GM18519 (cell line): ENCODE measurements around the gene SULT1A1.
"Not testable (repeated sequence)": the region's sequence is repeated elsewhere in the genome, so short reads cannot be mapped to it uniquely, and the experiment has no call there.

Experiments
- ATAC-seq: cut with Tn5 transposase; IDR thresholded peaks from one replicate; pipeline ENCODE4 v1.9.1; 2021; ENCODE audit warnings: mild to moderate bottlenecking, moderate library complexity; ENCODE audit not compliant: unreplicated experiment, low FRiP score

Gene SULT1A1

DNA sequence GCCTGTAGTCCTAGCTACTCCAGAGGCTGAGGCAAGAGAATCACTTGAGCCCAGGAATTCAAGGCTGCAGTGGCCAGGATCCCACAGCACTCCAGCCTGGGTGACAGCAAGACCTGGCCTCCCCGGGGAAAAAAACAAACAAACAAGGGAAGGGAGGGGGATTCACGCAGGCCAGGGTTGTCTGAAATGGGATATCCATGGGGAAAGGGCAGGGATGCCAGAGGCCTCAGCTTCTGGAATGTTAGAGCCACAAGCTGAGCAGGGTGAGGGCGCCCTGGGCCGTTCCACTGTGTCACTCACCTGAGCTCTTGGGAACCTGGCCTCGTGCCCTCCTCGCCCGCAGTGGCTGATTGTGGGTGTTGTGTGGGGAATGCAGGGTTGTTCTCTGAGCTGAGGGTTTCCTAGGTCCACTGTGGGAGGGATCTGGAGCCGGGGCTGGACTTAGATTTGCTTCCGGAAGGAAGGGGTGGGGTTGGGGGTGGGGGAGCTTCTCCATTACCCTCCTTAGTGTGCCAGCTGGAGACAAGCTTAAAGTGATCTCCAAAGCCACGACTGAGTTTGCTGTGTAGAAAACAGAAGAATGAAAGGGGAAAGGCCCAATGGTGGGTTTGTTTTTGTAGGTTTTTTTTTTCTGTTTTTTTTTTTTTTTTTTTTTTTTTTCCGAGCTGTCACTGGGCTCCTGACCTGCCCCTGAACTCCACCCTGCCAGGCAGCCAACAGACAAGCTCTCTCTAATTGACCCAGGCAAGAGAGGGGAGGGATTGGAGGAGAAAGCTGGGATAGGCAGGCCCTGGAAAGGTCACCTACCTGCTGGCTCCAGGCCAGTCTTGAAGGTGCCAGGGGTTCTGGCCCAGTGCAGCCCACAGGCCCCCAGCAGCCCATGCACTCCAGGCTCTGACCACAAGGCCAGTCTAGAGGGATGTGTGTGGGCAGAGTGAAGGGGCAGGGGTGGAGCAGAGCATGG is at the start of gene SULT1A1:
Gene SULT1A1 (minus strand): TSS at position 414 of the 964 bp plus-strand sequence. CDS start 1,189 bp downstream, outside the sequence.
- ATAC-seq: no peak

DNA sequence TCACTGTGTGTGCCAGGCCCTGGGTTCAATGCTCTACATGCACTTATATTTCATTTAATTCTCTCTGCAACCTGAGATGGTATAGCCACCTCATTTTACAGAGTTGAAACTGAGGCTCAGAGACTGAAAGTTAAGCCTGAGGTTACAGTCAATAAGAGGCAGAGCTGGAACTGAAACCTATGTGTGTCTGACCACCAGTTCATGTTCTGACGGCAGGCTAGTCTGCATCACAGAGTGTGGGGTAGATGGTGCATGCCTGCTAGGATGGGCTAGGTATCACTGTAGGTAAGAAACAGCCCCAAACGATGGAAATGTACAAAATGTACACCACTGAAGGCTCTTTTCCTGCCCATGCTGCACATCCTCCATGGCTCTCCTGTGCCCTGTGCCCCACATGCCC is 30.1 kb upstream of the SULT1A1 start:
- not testable (repeated sequence) for ATAC-seq

DNA sequence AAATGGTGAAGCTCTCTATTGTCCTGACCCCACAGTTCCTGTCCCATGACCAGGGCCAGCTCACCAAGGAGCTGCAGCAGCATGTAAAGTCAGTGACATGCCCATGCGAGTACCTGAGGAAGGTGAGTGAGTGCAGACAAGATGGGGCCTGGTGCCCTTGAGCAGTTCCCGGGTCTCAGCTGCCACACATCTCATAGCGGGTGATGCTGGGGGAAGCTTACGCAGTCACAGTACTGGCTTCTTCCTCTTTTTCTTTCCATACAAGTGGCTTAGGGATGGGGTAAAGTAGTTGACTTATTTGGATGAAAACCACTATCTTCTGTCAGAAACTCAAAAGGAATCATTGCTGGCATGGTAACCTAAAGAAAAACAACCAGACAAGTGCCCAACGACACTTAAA is 28.5 kb upstream of the SULT1A1 start:
- not testable (repeated sequence) for ATAC-seq

DNA sequence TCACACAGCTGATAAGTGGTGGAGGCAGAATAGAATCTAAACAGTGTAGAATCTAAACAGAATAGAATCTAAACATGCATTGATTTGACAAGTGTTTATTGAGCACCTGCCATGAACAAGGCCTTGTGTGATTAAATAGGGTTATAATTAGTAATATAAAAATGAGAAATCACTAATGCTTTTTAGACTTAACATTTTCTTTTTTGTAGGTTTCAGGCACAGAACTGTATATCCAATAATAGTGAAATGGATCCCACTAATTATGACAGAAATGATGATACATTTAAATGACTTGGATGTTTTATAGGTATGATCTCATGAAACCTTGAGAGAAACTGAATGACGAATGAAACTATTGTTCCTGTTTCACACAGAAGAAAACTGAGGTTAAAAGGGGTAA is 27.9 kb upstream of the SULT1A1 start, which contains the start of gene NPIPB8:
Gene NPIPB8 (plus strand): TSS at position 301 of the 400 bp plus-strand sequence. CDS start 296 bp downstream, outside the sequence.
- not testable (repeated sequence) for ATAC-seq

DNA sequence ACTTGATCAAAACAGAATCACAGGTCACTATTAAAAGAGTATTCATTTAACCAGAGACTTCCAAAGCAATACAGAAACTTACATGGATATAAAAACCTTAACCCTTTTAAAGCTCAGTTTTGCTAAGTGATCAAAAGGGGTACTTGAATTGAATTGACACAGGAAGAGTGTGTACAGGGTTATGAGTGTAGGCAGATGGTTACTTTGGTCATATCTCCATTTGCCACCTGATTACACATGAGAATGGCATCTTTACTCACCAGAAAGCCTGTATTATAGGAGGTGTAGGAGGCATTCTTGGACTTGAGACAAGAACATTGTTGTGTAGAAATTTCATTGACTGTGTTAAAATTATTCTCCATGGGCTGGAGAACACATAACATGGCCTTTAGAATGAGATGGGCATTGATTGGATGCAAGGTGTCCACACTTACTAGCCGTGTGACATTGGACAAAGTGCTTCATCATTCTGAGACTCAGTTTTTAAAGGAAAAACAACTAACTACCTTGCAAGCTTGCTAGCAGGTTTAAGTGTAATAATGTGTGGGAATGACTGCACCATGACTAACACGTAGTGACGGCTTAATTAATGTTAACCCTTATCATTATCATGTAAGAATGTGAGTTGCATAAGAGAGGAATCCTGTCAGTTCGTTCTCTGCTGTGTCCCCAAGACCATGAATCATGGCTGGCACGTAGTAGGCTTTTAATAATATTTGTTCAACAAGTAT is 26.4 kb upstream of the SULT1A1 start:
- ATAC-seq: not testable (repeated sequence)

DNA sequence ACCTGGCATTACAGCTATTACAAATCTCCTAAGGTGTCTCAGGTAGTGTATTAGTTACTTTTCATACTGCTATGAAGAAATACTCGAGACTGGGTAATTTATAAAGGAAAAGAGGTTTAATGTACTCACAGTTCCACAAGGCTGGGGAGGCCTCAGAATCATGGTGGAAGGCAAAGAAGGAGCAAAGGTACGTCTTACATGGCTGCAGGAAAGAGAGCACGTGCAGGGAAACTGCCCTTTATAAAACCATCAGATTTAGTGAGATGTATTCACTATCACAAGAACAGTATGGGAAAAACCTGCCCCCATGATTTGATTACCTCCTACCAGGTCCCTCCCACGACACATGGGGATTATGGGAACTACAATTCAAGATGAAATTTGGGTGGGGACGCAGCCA is 21.1 kb upstream of the SULT1A1 start:
- ATAC-seq: not testable (repeated sequence)

DNA sequence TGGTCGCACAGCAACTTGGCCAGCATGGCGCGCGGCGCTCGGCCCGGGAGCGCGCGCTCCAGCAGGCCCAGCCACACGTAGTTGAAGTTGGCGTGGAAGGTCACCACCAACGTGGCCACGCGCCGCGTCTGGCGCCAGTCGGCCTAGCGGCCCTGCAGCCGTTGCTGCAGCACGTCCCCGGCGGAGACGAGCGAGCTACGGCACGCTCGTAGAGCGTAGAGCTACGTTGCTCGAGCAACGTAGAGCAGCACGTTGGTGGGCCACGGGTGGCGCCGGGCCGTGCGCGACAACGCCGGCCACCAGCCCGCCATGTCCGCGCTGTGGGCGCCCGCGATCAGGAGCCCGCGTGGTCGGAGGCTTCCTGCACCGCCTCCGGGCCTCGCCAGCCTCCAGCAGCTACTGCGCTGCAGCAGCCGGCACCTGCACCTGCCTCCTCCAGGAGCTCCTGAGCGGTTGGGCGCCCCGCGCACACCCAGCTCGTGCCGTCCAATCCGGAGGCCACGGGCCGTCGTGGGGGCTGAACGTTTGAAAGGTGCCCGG is 13.4 kb upstream of the SULT1A1 start:
- no peak for ATAC-seq

DNA sequence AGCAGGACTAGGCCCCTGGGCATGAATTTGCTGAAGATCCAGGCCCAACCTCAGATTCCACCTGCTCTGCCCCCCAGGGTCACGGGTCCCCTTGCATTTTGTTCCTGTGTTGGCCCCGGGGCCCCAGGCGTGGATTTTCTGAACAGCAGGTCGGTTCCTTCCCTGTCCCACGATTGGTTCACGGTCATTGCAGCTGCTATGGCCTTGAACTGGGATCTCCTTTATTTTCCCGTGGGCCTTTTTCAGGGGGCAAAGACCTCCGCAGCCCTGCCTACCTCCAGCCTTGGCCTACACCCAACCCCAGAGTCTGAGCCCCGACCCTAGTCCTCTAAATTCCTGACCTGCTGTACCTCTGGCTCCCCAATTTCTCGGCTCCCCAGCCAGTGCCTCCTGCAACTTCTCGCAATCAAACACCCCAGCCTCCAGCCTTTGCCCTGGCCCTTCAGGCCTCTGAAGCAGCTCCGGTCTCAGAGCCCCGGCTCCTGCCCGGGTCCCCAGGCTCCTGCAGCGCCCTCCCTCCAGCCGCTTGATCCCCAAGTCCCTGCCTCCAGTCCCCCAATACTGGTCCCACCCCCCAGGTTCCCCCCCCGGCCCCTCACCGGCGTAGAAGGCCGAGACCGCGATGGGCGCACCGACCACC is 12.8 kb upstream of the SULT1A1 start:
- not testable (repeated sequence) for ATAC-seq

DNA sequence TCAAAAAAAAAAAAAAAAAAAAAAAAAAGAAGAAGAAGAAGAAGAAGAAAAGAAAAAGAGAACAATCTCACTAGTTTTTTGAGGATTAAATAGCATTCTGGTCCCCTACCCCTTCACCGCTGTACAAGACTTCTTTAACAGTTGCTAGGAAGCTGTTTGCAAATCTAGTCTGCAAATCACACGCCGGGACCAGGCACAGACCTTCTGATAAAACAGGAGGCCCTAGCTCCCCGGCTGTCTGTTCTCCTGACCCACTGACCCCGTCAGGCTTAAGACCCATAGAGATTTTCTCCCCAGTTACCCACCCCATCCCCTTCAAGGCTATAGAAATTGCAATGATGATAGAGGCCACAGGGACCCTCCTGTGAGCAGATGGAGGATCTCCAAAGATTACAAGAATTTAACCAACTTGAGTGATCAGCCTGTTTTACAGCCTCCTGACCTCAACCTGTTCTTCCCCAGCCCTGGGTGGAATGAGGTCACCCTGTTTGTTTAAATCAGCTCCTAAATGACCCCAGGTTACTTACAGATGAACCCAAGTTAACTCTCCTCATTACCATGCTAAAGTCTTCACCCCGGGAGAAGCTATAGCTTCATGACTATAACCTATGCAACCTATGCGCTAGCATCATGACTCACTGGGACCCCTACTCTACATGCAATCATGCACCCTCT is 11.8 kb upstream of the SULT1A1 start:
- ATAC-seq: no peak

DNA sequence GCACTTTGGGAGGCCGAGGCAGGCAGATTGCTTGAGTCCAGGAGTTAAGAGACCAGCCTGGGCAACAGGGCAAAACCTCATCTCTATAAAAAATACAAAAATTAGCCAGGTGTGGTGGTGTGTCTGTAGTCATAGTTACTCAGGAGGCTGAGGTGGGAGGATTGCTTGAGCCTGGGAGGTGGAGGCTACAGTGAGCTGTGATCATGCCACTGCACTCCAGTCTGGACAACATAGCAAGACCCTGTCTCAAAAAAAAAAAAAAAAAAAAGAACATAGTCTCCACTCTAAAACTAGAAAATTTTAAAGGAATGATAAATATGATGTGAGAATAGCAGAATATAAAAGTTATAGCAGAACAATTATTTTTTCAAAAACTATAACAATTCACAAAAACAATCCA is 10.5 kb upstream of the SULT1A1 start:
- ATAC-seq: not testable (repeated sequence)

DNA sequence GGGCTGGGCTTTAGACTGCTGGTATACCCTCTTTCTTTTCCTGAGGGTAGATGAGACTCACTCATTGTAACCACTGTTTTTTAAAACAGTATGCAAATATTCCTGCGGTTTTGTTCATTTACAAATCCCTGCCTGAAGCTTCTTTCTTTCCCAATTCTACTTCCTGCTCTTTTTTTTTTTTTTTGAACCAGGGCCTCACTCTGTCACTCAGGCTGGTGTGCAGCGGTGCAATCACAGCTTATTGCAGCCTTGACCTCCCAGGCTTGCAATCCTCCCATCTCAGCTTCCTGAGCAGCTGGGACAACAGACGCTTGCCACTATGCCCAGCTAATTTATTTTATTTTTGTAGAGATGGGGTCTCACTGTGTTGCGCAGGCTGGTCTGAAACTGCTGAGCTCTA is 8.0 kb upstream of the SULT1A1 start:
- no peak for ATAC-seq

DNA sequence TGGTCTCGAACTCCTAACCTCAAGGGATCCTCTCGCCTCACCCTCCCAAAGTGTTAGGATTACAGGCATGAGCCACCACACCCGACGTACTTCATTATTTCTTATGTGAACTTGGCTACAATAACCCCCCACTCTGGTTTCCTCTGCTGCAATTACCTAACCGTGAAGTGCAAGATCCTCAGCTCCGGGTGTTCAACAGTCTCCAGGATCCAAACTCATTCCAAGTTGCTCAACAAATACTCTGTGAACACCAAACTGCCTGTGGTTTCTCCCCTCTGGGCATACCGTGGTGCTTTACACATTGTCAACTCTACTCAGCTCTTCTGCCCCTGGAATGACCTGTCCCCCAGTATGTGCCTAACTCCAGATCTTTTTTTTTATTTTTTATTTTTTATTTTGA is 6.8 kb upstream of the SULT1A1 start:
- no peak for ATAC-seq

DNA sequence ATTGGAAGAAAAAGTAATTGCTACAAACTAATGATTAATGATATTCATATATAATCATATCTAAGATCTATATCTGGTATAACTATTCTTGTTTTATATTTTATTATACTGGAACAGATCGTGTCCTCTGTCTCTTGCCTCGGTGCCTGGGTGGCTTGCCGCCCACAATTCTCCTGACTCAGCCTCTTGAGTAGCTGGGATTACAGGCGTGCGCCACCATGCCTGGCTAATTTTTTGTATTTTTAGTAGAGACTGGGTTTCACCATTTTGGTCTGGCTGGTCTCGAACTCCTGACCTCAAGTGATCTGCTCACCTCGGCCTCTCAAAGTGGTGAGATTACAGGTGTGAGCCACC is 6.4 kb upstream of the SULT1A1 start:
- not testable (repeated sequence) for ATAC-seq

DNA sequence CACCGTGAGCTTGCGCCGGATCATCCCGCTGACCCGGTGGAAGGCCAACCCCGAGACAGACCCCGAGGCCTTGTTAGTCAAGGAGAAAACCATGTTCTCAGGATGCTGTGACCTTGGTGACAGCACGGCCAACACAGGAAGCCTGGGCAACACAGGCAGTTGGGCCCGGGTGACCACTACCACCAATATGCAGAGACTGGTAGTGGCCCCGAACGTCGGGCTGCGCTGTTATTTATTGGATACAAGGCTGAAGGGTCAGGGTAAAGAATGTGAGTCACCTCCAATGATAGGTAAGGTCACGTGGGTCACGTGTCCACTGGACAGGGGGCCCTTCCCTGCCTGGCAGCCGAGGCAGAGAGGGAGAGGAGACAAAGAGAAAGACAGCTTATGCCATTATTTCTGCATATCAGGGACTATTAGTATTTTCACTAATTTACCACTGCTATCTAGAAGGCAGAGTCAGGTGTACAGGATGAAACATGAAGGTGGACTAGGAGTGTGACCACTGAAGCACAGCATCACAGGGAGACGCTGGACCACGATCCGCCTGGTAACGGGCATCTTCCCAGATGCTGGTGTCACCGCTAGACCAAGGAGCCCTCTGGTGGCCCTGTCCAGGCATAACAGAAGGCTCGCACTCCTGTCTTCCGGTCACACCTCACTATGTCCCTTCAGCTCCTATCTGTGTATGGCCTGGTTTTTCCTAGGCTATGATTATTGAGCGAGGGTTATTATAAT is 5.8 kb upstream of the SULT1A1 start:
- not testable (repeated sequence) for ATAC-seq

DNA sequence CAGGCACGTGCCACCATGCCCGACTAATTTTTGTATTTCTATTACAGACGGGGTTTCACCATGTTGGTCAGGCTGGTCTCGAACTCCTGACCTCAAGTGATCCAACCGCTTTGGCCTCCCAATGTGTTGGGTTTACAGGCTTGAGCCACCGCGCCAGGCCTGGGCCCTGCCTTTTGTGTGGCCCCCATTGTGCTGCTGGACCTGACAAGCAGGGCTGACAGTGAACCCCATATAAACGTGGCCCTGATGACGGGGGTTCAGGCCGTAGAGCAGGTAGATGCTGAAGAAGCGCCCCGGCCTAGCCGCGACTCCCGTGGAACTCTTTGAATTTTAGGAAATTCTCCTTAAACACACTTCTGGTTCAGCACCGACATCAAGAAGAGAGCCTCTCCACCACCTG is 4.7 kb upstream of the SULT1A1 start:
- not testable (repeated sequence) for ATAC-seq

DNA sequence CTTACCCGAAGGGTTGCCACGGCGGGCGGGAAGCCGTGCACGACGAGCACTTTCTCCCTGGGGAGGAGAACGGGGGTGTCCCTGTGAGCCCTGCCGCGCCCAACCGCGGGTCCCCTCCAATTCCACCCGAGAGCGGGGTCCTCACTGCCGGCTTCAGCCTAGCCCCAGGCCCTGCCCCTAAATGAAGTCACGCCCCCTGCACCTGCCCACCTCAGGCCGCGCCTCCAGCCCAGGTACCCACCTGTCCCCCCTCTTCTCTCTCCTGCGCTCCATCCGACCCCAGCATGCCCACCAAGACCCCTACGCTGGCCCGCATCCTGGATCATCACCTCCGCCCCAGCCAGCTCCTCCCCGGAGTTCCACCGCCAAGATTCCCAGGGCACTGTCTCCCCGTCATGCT is 4.1 kb upstream of the SULT1A1 start:
- ATAC-seq: not testable (repeated sequence)

DNA sequence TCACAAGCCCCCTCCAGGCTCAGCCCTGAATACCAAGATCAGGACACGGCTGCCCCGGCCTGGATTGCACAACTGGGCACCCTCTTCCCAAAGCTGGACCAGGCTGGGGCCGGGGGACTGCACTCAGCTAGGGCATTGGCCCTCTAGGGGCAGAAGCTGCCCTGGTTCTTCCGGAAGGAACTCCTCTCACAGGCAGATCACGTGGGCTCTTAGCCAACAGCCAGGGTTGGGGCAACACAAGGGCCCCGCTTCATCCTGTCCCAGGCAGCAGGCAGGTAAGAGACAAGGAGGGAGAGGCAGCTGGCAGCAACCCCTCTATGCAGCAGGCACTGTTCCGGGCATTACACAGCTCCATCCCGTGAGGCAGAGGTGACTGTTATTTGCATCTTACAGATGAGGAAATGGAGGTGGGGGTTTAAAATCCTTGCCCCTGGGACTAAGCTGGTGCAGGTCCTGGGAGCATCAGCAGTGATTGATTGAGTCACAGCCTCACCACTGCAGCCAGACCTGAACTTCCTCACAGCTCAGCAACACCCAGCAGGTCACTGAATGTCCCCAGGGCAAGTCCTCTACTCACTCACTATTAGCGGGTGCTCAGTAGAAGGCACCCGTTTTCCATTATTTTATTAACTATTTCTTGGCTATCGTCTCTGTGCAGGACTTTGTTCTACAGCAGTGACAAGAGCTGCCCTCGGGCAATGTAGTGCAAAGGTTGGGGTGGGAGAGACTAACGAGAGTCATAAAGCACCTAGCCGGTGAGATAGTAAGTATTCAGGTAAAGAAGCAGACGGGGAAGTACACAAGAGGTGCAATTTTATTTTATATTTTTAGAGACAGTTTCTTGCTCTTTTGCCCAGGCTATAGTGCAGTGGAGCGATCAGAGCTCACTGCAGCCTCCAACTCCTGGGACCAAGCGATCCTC is 2.8 kb upstream of the SULT1A1 start:
- ATAC-seq: not testable (repeated sequence)

DNA sequence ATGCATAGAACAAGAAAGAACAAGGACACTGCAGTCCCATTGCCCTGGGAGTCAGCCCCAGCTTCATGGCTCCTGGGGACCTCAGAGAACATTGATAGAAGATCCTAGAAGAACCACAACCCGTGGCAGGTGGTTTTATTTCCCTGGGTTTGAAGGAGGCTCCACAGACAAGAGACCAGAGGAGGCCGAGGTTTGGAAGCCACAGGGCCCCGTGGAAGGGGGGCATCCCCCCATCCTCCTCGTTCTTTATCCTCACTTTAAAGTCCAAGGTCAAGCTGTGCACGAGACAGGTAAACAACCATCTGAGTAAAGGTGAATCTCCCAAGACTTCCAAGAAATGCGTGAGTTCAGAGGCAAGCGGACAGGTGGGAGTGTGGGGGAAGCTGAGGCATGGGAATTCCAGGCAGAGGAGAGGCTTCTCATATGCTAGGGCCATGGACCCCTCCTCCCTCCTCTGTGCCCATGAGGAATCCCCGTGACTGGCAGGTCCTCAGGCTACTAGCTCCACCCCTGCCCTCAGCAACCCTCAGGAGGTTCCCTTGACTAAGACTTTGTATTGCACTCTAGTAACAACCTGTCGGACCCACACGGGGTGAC is 849 bp upstream of the SULT1A1 start:
- ATAC-seq: no peak
